MM.1S (cell line): ENCODE data around the gene LAMTOR1.

Experiments
- DNase-seq: peaks from one replicate; pipeline ENCODE4 v3.0.0-alpha.2; 2015
- H2AFZ ChIP-seq: fragments of 300-600 bp; sonication (generic); 2 replicates; pipeline ENCODE4 v1.6.0; 2016; ENCODE audit warnings: antibody characterized with exemption, low read length
- H3F3A ChIP-seq: fragments of 300-600 bp; sonication (generic); 2 replicates; pipeline ENCODE4 v1.6.1; 2016; ENCODE audit warnings: mild to moderate bottlenecking, antibody characterized with exemption, low read length, moderate library complexity, mixed read lengths; ENCODE audit not compliant: insufficient read depth
- H3K27ac ChIP-seq: fragments of 300-600 bp; sonication (generic); 2 replicates; pipeline ENCODE4 v1.5.1; 2016; ENCODE audit warnings: mild to moderate bottlenecking, low read length
- H3K27me3 ChIP-seq: fragments of 300-600 bp; sonication (generic); replicated peaks from 2 replicates; pipeline ENCODE4 v1.6.0; 2016; ENCODE audit warnings: low read length; ENCODE audit not compliant: insufficient read depth
- H3K36me3 ChIP-seq: fragments of 300-600 bp; sonication (generic); replicated peaks from 2 replicates; pipeline ENCODE4 v1.6.1; 2016; ENCODE audit warnings: mild to moderate bottlenecking, low read length, mixed read lengths; ENCODE audit not compliant: insufficient read depth
- H3K4me1 ChIP-seq: fragments of 300-600 bp; sonication (generic); 2 replicates; pipeline ENCODE4 v1.6.1; 2016; ENCODE audit warnings: low read length, mixed read lengths
- H3K4me2 ChIP-seq: fragments of 300-600 bp; sonication (generic); 2 replicates; pipeline ENCODE4 v1.6.0; 2016; ENCODE audit warnings: low read depth, low read length
- H3K4me3 ChIP-seq: fragments of 300-600 bp; sonication (generic); 2 replicates; pipeline ENCODE4 v1.5.1; 2016; ENCODE audit warnings: low read length, mixed read lengths
- H3K79me2 ChIP-seq: fragments of 300-600 bp; sonication (generic); 2 replicates; pipeline ENCODE4 v1.6.1; 2016; ENCODE audit warnings: mixed run types, low read length, mixed read lengths
- H3K9ac ChIP-seq: fragments of 300-600 bp; sonication (generic); 2 replicates; pipeline ENCODE4 v1.6.1; 2016; ENCODE audit warnings: low read length, mixed read lengths
- H3K9me2 ChIP-seq: fragments of 300-600 bp; sonication (generic); replicated peaks from 2 replicates; pipeline ENCODE4 v1.6.1; 2016; ENCODE audit warnings: mild to moderate bottlenecking, low read length, mixed read lengths; ENCODE audit not compliant: insufficient read depth
- H3K9me3 ChIP-seq: fragments of 300-600 bp; sonication (generic); replicated peaks from 2 replicates; pipeline ENCODE4 v1.6.1; 2016; ENCODE audit warnings: mild to moderate bottlenecking, low read length, mixed read lengths; ENCODE audit not compliant: insufficient read depth
- H4K20me1 ChIP-seq: fragments of 300-600 bp; sonication (generic); 2 replicates; pipeline ENCODE4 v1.6.1; 2016; ENCODE audit warnings: mild to moderate bottlenecking, low read length, moderate library complexity, mixed read lengths; ENCODE audit not compliant: insufficient read depth
- CTCF ChIP-seq: fragments of 300-600 bp; sonication (generic); IDR thresholded peaks from 2 replicates; pipeline ENCODE4 v1.5.1; 2016; ENCODE audit warnings: antibody characterized with exemption, low read length, mixed read lengths
- EZH2 ChIP-seq: fragments of 300-600 bp; sonication (generic); optimal IDR thresholded peaks from 2 replicates; pipeline ENCODE3; 2017; ENCODE audit warnings: low read depth, mild to moderate bottlenecking, antibody characterized with exemption, low read length, mixed read lengths
- EZH2phosphoT487 ChIP-seq: fragments of 300-600 bp; sonication (generic); IDR thresholded peaks from 2 replicates; pipeline ENCODE4 v1.6.1; 2018; ENCODE audit warnings: antibody characterized with exemption, low read length

The LAMTOR1 gene

DNA sequence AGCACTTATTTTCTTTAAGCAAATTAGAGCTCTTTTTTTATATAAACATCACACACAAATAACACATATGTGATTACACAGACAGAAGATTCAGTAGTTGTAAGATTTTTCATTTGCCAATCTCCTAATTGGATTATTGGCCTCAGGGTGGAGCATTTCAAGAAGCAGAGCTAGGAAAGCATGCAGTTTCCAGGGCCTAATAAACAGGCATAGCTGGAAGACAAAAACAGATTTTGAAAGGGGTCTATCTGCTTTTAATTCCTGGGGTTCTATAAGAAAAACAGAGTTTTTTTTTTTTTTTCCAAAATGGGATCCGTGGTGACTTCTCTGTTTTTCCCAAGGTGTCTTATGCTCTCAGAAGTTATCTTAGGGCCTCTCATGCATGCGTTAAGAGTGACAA lies 24.8 kb upstream of the LAMTOR1 start:
- no peak overlapping the region for H3K27ac ChIP-seq
- H3K9me3 ChIP-seq: no peaks in the 10 kb centered on the region

DNA sequence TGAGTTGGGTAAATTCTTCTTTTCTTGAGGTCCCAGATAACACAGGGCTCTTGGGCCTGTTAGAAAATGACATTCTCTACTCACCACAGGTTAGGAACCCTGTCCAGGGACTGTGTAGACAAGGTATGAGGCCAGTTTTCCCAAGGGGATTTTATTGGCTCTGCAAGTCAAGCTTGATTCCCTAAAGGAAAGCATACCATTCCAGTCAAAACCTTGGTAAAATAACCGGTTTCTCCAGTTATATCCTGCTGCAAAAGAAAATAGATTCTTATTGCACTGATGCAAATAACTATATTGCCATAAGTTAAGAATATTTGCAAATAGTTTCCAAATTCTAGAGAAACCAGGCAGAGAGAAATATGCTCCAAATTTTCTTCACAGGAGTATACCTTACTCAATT lies 22.9 kb upstream of the LAMTOR1 start:
- Histone ChIP-seq H3K4me1 (no peaks in the 10 kb centered on the region), H3F3A (no peaks in the 10 kb centered on the region), H2AFZ (no peak overlapping the region), H3K36me3 (no peaks in the 10 kb centered on the region), H3K9ac (no peak overlapping the region), H3K4me3 (no peak overlapping the region), H3K9me3 (no peaks in the 10 kb centered on the region), H3K4me2 (no peak overlapping the region), H3K9me2 (no peaks in the 10 kb centered on the region), H3K27me3 (no peaks in the 10 kb centered on the region), H3K79me2 (no peaks in the 10 kb centered on the region), H3K27ac (no peak overlapping the region), H4K20me1 (no peaks in the 10 kb centered on the region)
- TF ChIP-seq EZH2 (no peak), CTCF (no peak), EZH2phosphoT487 (no peak)
- no peak for DNase-seq

More for the DNA sequence above, 24.8 kb upstream of the LAMTOR1 start:
- no peak for TF ChIP-seq EZH2phosphoT487
- no peak for TF ChIP-seq EZH2
- no peak for TF ChIP-seq CTCF
- H3K4me3 ChIP-seq: no peak overlapping the region
- H3K27me3 ChIP-seq: no peaks in the 10 kb centered on the region
- no peak overlapping the region for H3K4me2 ChIP-seq
- no peaks in the 10 kb centered on the region for H3K79me2 ChIP-seq
- no peaks in the 10 kb centered on the region for H4K20me1 ChIP-seq
- DNase-seq: no peak
- H3K36me3 ChIP-seq: no peaks in the 10 kb centered on the region
- no peaks in the 10 kb centered on the region for H3F3A ChIP-seq
- H2AFZ ChIP-seq: no peak overlapping the region
- no peaks in the 10 kb centered on the region for H3K9me2 ChIP-seq
- H3K9ac ChIP-seq: no peak overlapping the region
- no peaks in the 10 kb centered on the region for H3K4me1 ChIP-seq

DNA sequence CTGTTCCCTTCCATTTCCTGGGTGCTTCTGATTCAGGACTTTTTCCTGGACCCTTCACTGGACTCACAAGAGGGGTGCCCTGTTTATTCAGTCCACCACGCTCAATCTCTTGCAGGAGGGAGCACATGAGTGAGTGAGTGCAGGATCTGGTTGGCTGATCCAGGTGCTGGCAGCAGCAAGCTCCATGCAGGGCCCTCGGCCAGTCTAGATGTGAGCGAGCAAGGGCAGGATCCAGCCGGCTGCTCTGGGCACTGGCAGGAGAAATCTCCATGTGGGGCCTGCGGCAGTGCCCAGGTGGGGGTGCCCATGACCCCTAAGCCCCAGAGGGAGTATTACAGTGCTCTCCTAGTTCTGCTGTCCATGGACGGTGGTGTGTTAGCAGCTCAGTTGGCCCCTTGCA lies 20.9 kb upstream of the LAMTOR1 start:
- H3K4me2 ChIP-seq: no peak overlapping the region
- H3K9me2 ChIP-seq: no peaks in the 10 kb centered on the region
- H3K27ac ChIP-seq: no peak overlapping the region
- no peaks in the 10 kb centered on the region for H3K9me3 ChIP-seq
- no peaks in the 10 kb centered on the region for H3F3A ChIP-seq
- no peak overlapping the region for H2AFZ ChIP-seq
- no peaks in the 10 kb centered on the region for H4K20me1 ChIP-seq
- no peak overlapping the region for H3K4me3 ChIP-seq
- TF ChIP-seq EZH2phosphoT487: no peak
- TF ChIP-seq CTCF: no peak
- no peak for TF ChIP-seq EZH2
- DNase-seq: no peak
- H3K36me3 ChIP-seq: no peaks in the 10 kb centered on the region
- H3K4me1 ChIP-seq: no peaks in the 10 kb centered on the region
- no peaks in the 10 kb centered on the region for H3K27me3 ChIP-seq
- H3K9ac ChIP-seq: no peak overlapping the region
- H3K79me2 ChIP-seq: no peaks in the 10 kb centered on the region
